ENCODE results near the gene WASL. TPM values are rescaled to one million over a fixed set of nuclear protein-coding genes. Genes with fewer than 3 reads are reported as not detected.

Gene WASL
- total RNA-seq, 4 donors from 2014 or later: 30.0 to 45.7 (median 32.2) TPM

- TF ChIP-seq, protein P1, sequence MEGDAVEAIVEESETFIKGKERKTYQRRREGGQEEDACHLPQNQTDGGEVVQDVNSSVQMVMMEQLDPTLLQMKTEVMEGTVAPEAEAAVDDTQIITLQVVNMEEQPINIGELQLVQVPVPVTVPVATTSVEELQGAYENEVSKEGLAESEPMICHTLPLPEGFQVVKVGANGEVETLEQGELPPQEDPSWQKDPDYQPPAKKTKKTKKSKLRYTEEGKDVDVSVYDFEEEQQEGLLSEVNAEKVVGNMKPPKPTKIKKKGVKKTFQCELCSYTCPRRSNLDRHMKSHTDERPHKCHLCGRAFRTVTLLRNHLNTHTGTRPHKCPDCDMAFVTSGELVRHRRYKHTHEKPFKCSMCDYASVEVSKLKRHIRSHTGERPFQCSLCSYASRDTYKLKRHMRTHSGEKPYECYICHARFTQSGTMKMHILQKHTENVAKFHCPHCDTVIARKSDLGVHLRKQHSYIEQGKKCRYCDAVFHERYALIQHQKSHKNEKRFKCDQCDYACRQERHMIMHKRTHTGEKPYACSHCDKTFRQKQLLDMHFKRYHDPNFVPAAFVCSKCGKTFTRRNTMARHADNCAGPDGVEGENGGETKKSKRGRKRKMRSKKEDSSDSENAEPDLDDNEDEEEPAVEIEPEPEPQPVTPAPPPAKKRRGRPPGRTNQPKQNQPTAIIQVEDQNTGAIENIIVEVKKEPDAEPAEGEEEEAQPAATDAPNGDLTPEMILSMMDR (IDR thresholded peaks at IDR 0.05; ENCODE audit: low read depth): no peak
These were observed 40.5 kb upstream of the WASL start for GRCh38 chr7:123789206-123789784.

DNA sequence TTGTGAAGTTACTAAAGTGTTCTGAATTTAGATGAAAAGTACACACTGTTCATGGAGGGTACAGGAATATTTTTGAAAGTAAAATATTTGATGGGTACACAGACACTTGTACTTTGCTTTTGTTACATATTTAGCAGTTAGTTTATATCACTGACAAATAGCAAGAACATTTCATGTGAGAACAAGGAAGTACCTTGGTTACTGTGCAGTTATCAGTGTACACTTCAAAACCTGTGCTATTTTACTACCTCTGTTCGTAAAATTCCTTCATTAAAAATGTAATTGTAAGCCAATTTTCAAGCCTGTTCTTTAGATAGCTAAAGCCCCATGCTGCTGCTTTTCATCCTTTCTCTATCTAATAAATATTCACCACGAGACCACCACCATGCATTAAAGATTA, 39.8 kb upstream of the WASL start:
- TF ChIP-seq, protein P1 (IDR thresholded peaks at IDR 0.05; ENCODE audit: low read depth): no peak

DNA sequence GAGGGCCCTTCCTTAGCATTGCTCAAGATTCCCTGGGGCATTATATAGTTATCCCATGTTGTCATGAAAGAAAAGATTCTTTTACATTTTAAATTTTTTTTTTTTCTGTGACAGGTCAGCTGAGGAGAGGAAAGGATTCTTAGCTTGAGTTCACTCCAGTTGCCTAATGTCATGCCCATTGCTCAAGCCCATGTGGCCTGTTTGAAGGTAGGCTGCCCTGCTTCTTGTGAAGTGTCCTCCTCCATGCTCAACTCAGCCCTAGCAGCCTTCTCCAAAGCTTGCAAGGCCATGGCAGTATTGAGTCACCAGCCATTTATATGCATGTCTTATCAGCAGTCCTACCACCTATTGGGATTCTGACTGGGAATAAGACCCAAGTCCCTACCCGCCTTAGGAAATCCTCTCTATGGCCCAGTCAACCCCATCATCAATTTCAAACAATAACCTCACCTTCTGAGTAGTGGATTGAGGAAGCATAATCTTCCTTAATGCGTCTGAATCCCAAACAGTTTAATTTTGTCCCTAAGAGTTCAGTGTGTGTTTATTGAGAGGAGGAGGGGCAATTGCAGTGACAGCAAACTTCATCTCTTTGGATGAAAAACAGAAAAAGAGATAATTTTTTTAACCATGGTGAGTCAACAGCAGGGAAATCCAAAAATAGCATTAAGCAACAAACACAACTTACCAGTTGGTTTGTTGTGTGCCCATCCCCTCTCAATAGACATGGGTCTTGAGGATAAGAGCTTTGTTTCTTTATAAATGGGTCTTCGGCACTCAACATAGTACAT, 38.6 kb upstream of the WASL start:
- TF ChIP-seq, protein P1 (IDR thresholded peaks at IDR 0.05; ENCODE audit: low read depth): no peak

DNA sequence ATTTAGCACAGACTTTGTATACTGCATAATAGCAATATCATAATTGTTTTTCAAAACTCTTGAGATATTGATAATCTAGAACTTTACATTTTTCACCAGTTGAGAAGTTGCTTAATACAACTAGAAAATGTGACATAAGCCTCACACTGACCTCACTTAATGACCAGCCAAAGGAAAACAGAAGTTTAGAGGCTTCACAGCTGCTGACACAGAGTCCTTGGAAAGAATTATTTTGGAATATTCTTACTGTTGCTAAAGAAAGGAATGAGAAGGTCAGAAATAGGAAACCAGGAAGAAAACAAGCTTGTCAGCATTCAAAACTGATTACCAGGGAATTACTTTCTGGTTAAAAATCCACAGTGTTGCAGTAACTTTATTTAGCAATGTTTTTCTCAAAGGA, 35.5 kb upstream of the WASL start:
- TF ChIP-seq, protein P1 (IDR thresholded peaks at IDR 0.05; ENCODE audit: low read depth): no peak

GRCh38 chr7:123783820-123784219, 35.0 kb upstream of the WASL start:
- TF ChIP-seq, protein P1 (IDR thresholded peaks at IDR 0.05; ENCODE audit: low read depth): no peak

DNA sequence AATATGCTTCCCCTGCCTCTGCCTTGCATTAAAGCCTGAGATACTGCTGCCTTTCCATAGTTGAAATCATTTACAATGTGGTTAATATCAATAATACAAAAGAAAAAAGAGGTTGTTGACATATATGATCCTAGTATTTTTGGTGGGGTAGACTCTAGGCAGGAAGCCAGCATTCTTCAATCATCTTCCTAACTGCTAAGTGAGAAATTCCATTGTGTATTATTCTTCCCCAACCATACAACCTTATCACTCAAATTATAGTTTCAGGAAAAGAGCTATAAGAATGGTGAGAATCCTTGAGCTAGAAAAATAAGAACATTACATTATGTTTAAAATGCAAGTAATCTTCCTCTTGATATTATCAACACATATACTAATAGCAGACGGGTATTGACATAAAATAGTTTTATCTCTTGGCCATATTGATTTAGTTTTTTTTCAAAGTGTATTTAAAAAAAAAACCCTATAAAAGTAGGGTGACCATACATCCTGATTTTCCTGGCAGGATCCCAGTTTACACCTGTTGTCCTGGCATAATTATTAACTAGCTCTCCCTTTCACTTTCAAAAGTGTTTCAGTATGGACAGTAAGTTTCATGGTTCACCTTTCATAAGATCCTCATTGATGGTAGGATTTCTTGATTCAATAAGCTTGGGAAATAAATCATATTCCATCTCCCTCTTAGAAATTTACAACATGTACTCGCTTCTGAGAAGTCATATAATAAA, 33.4 kb upstream of the WASL start:
- TF ChIP-seq, protein P1 (IDR thresholded peaks at IDR 0.05; ENCODE audit: low read depth): no peak

DNA sequence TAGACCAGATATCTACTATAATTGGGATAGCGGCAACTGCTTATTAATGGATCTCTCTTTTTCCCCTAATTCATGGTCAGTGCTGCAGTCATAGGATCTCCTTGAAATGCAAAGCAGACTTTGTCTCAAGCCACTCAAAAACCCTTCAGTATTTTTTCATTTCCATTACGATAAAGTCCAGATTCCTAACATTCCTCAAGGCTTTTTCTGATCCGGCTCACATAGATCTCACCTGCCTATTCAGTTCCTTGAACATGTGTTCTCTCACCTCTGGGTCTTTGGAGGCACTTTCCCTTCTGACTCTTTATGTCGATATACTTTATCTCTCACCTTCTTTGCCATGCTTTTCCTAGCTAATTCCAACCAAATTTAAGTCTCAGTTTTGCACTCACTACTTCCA, 25.7 kb upstream of the WASL start:
- TF ChIP-seq, protein P1 (IDR thresholded peaks at IDR 0.05; ENCODE audit: low read depth): no peak

Measured in subcutaneous adipose tissue (tissue), 4 donors.